Ishikawa (cell line): ENCODE results near the gene HS6ST2.

Experiments used
- EP300 ChIP-seq: IDR thresholded peaks from 2 replicates; pipeline ENCODE4 v1.6.1; 2012; ENCODE audit warnings: borderline replicate concordance
- NFIC ChIP-seq: IDR thresholded peaks from 2 replicates; pipeline ENCODE4 v1.6.1; 2012
- RAD21 ChIP-seq: IDR thresholded peaks from 2 replicates; pipeline ENCODE4 v1.6.1; 2012; ENCODE audit warnings: low read depth
- TAF1 ChIP-seq: IDR thresholded peaks from 2 replicates; pipeline ENCODE4 v1.6.1; 2012; ENCODE audit warnings: low read depth, mild to moderate bottlenecking
- TCF12 ChIP-seq: IDR thresholded peaks from 2 replicates; pipeline ENCODE4 v1.6.1; 2012; ENCODE audit warnings: low read depth
- YY1 ChIP-seq: IDR thresholded peaks from 2 replicates; pipeline ENCODE4 v1.6.1; 2012; ENCODE audit warnings: low read depth
- TF ChIP-seq, protein P1 (sequence below): IDR thresholded peaks from 2 replicates; pipeline ENCODE4 v1.6.1; 2012

DNA sequence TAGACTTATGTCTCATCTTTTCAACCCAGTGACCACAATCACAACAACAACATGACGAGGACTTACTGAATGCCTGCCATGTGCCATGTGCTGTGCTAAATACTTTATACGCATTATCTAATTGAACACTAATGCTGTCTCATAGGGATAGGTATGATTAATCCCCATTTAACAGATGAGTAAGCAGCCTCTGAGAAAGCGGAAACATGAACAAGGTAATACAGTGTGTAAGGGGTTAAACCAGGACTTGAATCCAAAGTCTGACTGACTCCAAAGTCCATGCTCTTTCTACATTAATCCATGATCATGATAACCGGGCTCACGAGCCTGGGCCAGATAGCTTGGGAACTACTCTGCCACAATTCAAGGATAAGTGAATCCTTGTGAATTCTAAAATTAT lies 364.3 kb downstream of the HS6ST2 start:
- TF ChIP-seq EP300: no peak
- no peak for TF ChIP-seq TAF1
- no peak for TF ChIP-seq RAD21
- TF ChIP-seq, protein P1, sequence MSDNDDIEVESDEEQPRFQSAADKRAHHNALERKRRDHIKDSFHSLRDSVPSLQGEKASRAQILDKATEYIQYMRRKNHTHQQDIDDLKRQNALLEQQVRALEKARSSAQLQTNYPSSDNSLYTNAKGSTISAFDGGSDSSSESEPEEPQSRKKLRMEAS: no peak
- TF ChIP-seq NFIC: no peak
- TF ChIP-seq TCF12: no peak
- no peak for TF ChIP-seq YY1
